ENCODE results near the gene ADAD2. TPM values are rescaled to one million over a fixed set of nuclear protein-coding genes. Genes with fewer than 3 reads are reported as not detected.

ADAD2 gene
- total and polyA plus RNA-seq, 2 donors (not counting 3 experiments of a cell fraction or from before 2014, with no cell fraction given), result 0.04 TPM; not detected in 1

DNA sequence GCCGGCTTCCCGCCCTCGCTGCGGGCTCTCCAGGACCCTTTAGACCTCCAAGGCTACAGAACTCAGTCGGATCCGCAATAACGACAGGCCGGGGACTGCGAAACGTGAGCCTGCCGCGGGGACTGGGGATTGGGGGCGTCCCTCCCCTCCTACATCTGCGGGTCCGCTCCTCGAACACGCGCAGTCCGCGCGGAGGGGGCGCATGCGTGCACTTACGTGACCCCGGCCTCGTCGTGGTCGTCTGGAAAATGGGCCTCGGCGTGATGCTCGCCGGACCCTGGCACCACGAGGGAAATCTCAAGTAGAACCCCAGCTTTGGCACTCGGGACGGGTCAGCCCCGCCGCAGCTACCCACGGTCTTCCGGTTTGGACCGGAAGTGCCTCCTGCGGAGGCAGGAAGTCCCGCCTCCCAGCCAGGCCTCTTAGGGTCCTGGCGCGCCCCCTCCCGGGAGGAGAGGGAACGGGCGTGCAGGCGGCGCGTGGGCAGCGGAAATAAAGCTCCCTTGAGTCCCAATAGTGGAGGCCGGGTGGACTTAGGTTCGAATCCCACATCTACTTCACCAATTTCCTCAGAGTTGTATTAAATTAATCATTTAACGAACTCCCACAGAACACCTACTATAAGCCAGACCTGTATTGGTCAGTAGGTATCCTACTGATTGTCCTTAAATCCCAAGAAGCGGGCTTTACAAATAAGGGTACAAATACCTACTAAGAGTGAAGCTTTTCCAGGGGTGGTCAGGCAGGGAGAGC is 4.1 kb upstream of the ADAD2 start, which contains the start of gene TAF1C:
Gene TAF1C, minus strand, starts transcription at position 373 of the 753 bp plus-strand sequence. CDS start 2,069 bp downstream, outside the sequence.
- H3K4me2 ChIP-seq (ENCODE audit: insufficient read depth, low read length), result peak within 1 kb of the TSS; percentile 33
- no peaks in the 10 kb centered on the region for H3K9me1 ChIP-seq (replicated peaks; ENCODE audit: control insufficient read depth, extremely low read depth, insufficient read depth, low read length)
- ChIA-PET POLR2A (interaction anchor here (0.6 to 1.1 kb wide), 2 partner anchors 70 to 356 kb away, joined by 5 to 8 read pairs; partner anchors contain the start of gene MBTPS1), CTCF (interaction anchor here (0.5 to 2.2 kb wide), 50 partner anchors 8 to 363 kb away, joined by 3 to 29 read pairs (median 5); partner anchors contain the start of genes DNAAF1, HSDL1, MBTPS1 and OSGIN1)
- BruUV-seq (replicated peaks), result TSS peak; percentile 47
- no peak for TF ChIP-seq GATA2 (IDR thresholded peaks at IDR 0.05; ENCODE audit: insufficient read depth, insufficient read length, low read depth, low read length)
- TF ChIP-seq, protein P1, sequence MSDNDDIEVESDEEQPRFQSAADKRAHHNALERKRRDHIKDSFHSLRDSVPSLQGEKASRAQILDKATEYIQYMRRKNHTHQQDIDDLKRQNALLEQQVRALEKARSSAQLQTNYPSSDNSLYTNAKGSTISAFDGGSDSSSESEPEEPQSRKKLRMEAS (IDR thresholded peaks at IDR 0.05; ENCODE audit: insufficient read depth, insufficient read length), result peak; percentile 16
- TF ChIP-seq POLR2A (IDR thresholded peaks at IDR 0.05; ENCODE audit: low read depth, low read length), result peak; percentile 61
- TF ChIP-seq JUN (IDR thresholded peaks at IDR 0.05; ENCODE audit: borderline replicate concordance, insufficient read depth, insufficient read length, low read depth), result no peak
- TF ChIP-seq CTCF (IDR thresholded peaks at IDR 0.05; ENCODE audit: extremely low read depth in 1 of 2, insufficient read depth in 1 of 2, low read depth in 1 of 2, low read length in 2 of 2), result peak; percentile 98 to 99
- no peak for TF ChIP-seq EZH2 (IDR thresholded peaks at IDR 0.05; ENCODE audit: borderline replicate concordance, low read depth, low read length, severe bottlenecking)
- TF ChIP-seq MYC (IDR thresholded peaks at IDR 0.05; ENCODE audit: low read depth, low read length), result no peak
- TF ChIP-seq FOS (IDR thresholded peaks at IDR 0.05; ENCODE audit: borderline replicate concordance, insufficient read depth, low read length), result no peak
- TF ChIP-seq POLR2AphosphoS5 (IDR thresholded peaks at IDR 0.05; ENCODE audit: insufficient read depth, low read depth, low read length), result peak; percentile 77
- intact Hi-C loops (cut with micrococcal nuclease), result loop anchor here (1.0 to 5.0 kb wide), 5 partner anchors 10 to 234 kb away; partner anchors contain the start of genes MBTPS1 and OSGIN1
- no peaks in the 10 kb centered on the region for H3K9me3 ChIP-seq (replicated peaks; ENCODE audit: control insufficient read depth, insufficient read depth, low read length)
- H3K4me1 ChIP-seq (ENCODE audit: control insufficient read depth, extremely low read depth, insufficient read depth, low read length), result peaks cover 17% of the 10 kb centered on the region
- peak within 1 kb of the TSS; percentile 35 for H3K27ac ChIP-seq (ENCODE audit: insufficient read depth, low read depth, low read length)
- dilution Hi-C loops (cut with MboI; ENCODE audit: extremely low pct_ligation_motif_present, low sequenced_read_pairs), result no loop called here
- no peaks in the 10 kb centered on the region for H3K27me3 ChIP-seq (ENCODE audit: control insufficient read depth in 2 of 2, insufficient read depth in 2 of 2, low read length in 2 of 2)
- no peaks in the 10 kb centered on the region for H4K20me1 ChIP-seq (replicated peaks; ENCODE audit: control insufficient read depth, extremely low read depth, insufficient read depth, low read length)
- FAIRE-seq (peak; percentile 94), DNase-seq (ENCODE audit: low read depth, low spot score) (peak; percentile 94)
- peak within 1 kb of the TSS; percentile 100 for H2AFZ ChIP-seq (ENCODE audit: low read depth, low read length)
- H3K4me3 ChIP-seq (replicated peaks in 1 of 3; ENCODE audit: insufficient read depth in 1 of 3, low read depth in 1 of 3, low read length in 3 of 3), result peak within 1 kb of the TSS; percentile 76 to 95 (median 86)
- H3K36me3 ChIP-seq (ENCODE audit: control insufficient read depth in 2 of 2, extremely low read depth in 1 of 2, insufficient read depth in 2 of 2, low read length in 2 of 2), result peaks cover 3 to 16% of the 10 kb centered on the region in 2 experiments
- peak within 1 kb of the TSS; percentile 86 for H3K9ac ChIP-seq (replicated peaks; ENCODE audit: extremely low read depth, insufficient read depth, low read length)
- peaks cover 23% of the 10 kb centered on the region for H3K79me2 ChIP-seq (ENCODE audit: control insufficient read depth, insufficient read depth, low read length)
